LoVo (cell line): ENCODE measurements around the gene HTRA2.
"Not testable (repeated sequence)": the region's sequence is repeated elsewhere in the genome, so short reads cannot be mapped to it uniquely, and the experiment has no call there.

ENCODE experiments used
- DNase-seq: peaks from one replicate; pipeline ENCODE4 v3.0.0-alpha.2; 2016; ENCODE audit warnings: low spot score

The HTRA2 gene

DNA sequence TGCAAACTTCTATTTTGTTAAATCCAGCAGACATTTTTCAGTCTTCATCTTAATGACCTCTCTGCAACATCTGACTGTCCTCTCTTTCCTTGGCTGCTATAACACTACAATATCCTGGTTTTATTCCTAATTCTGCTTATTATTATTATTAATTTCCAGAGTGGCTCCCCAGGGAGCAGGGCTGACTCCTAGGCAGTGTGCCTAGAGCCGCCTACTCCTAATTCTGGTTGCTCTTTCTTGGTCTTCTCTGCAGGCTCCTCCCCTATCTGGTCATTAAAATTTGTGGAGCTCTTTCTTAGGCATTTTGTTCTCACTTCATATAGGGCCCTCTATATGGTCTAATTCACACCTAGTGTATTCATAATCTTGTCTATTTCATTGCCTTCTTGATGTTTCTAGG, 13.2 kb downstream of the HTRA2 start:
- no peak for DNase-seq

GRCh38 chr2:74544634-74545033, 14.9 kb downstream of the HTRA2 start:
- DNase-seq: no peak

GRCh38 chr2:74546004-74546403, 16.3 kb downstream of the HTRA2 start:
- no peak for DNase-seq

GRCh38 chr2:74548285-74548899, 18.7 kb downstream of the HTRA2 start:
- DNase-seq: no peak

GRCh38 chr2:74548900-74549826, 19.4 kb downstream of the HTRA2 start:
- peak; percentile 74 for DNase-seq

- DNase-seq: no peak
Measured at GRCh38 chr2:74550231-74550630, 20.5 kb downstream of the HTRA2 start.

DNA sequence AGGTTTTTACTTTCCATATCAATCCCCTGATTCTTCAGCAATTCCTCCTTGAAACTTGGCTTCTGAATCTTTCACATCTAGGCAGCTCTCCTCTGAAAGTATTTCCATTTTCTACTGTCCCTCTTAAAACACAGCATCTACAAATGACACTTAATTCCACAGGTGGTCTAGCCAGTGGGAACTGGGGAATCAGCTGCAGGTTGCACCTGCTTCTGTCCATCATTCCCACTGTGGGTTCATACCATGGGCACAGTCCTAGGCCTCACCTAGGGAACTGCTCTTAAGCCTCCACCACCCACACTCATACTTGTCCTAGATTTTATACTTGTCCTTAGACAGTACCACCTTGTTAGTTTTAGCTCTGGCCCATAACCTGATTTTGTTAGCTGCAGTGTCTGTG, 21.8 kb downstream of the HTRA2 start:
- no peak for DNase-seq

GRCh38 chr2:74551942-74552913, 22.5 kb downstream of the HTRA2 start:
- DNase-seq: no peak

DNA sequence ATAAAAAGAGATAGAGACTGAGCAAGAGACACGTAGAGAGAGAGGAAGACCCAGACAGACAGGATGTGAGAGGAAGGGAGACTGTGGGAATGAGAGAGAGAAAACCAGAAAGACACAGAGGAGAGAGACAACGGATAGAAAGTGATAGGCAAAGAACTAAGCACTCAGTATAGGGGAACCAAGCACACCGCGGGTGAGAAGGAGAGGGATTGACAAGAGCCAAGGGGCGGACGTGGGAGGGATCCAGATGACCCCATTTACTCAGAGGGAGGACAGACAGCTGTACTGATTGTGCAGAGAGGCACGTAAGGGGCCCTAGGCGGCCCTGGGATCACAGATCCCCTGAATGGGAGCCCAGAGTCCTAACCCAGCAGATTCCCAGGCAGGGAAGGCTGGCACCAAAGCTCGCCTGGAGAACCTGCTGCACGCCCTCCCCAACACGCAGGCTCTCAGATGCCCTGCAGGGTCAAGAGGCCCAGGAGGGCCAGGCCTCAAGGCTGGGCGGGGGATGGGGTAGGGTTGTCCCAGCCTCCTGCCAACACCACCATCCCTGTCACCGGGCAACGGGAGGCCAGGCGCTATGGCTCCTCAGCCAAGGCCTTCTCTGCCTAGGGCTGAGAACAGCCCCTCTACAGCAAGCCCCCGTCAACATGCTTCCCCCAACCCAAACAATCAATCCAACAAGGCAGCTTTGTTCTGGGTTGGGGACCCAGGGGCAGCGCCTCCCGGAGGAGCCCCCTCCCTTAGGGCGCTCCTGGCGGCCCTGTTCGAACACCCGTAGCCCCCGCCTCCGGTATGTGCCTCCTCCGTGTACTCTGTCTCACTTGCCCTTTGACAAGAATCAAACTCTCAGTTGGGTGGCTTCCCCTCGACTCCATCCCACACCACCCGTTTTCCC, 23.4 kb downstream of the HTRA2 start:
- no peak for DNase-seq

- DNase-seq: peak; percentile 79
Measured at GRCh38 chr2:74553892-74554819, 24.4 kb downstream of the HTRA2 start, which contains the start of the genes DOK1 and LOXL3. DOK1 (plus strand) TSS chr2:74554720; CDS start chr2:74554755, 35 bp downstream. LOXL3 (minus strand) TSS chr2:74553942; CDS start chr2:74552634, 1,308 bp downstream.

GRCh38 chr2:74554820-74555531, 25.2 kb downstream of the HTRA2 start:
- peak; percentile 42 for DNase-seq

GRCh38 chr2:74555610-74556103, 25.9 kb downstream of the HTRA2 start:
- DNase-seq: no peak

DNA sequence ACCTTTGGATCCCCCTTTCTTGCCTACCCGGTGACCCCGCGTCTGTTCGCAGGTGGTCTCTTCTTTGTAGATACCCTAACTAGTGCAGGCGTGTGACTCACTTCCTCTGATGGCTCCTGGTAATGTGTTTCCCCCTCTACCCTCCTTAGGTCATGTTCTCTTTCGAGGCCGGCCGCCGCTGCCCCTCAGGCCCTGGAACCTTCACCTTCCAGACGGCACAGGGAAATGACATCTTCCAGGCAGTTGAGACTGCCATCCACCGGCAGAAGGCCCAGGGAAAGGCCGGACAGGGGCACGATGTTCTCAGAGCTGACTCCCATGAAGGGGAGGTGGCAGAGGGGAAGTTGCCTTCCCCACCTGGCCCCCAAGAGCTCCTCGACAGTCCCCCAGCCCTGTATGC, 26.4 kb downstream of the HTRA2 start:
- no peak for DNase-seq

DNA sequence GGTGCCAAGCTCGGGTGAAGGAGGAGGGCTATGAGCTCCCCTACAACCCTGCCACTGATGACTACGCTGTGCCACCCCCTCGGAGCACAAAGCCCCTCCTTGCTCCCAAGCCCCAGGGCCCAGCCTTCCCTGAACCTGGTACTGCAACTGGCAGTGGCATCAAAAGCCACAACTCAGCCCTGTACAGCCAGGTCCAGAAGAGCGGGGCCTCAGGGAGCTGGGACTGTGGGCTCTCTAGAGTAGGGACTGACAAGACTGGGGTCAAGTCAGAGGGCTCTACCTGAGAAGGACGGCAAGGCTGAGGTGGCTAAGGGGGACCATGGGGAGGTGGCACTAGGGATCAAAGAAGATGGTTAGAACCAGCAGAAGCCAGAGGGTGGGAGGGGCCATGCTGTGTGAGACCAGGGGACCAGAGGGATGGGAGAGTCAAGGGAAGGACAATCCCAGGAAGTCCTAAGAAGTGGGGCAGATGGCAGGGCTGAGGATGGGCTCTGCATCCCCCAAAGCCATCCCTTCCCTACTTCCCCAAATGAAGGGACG, 27.2 kb downstream of the HTRA2 start:
- DNase-seq: no peak

DNA sequence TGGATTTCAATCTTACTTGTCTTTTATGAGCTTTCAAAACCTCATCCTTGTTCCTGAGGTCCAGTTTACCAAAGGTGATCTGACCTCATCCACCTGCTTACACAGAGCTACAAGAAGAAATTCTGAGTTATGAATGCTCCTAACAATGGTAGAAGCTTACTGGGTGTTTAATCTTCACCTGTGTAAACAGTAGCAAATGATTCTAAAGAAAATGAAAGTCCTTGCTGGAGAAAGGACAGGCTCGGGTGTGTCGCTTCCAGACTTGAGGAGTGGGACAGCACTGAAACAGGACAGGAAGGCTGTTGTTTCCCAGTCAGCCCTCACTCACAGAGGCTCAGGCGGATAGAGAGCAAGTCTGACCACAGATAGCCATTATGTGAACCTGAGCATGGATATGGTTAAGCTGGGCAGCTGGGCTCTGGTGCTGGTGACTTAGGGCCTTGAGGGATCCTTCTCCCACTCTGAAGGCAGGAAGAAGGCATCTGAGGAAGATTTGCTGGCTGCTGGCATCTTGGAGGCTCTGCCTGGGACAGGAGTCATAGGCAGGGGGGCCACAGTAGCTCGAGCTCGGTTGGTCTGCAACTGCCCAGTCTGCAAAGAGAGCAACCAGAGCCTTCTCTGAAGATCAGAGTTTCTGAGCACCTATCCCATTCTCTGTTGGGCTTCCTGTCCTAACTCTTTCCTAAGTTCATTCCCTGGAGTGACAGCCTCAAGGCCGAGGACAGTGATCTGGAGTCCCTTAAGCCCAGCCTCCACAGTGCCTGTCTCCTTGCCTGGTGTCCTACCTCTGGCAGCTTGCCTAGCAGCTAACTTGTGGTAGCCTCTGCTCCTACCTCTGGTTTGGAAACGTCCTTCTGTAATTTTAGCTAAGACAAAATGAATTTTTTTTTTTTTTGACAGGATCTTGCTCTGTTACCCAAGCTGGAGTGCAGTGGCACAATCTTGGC, 28.8 kb downstream of the HTRA2 start:
- no peak for DNase-seq

- DNase-seq: no peak
Measured at GRCh38 chr2:74559912-74560311, 30.2 kb downstream of the HTRA2 start.

- no peak for DNase-seq
Measured at GRCh38 chr2:74560591-74560990, 30.9 kb downstream of the HTRA2 start.

GRCh38 chr2:74561022-74561421, 31.3 kb downstream of the HTRA2 start:
- DNase-seq: not testable (repeated sequence)
